Mucosa of rectum (tissue), 2 donors: Measurements from ENCODE around the gene NUP98.
"Not testable (repeated sequence)": the region's sequence is repeated elsewhere in the genome, so short reads cannot be mapped to it uniquely, and the experiment has no call there.

Experiments
- H3K27ac ChIP-seq, 2 donors: one replicate each; pipeline ENCODE4 v1.7.0; 2013; ENCODE audit warnings: inconsistent platforms in 2 of 2, low read depth in 2 of 2, low read length in 2 of 2
- H3K27me3 ChIP-seq, 2 donors: one replicate each; pipeline ENCODE4 v1.7.0; 2013; ENCODE audit warnings: low read length in 2 of 2; ENCODE audit not compliant: control insufficient read depth in 2 of 2, insufficient read depth in 2 of 2
- H3K36me3 ChIP-seq, 2 donors: one replicate each; pipeline ENCODE4 v1.7.0; 2013; ENCODE audit warnings: low read length in 2 of 2; ENCODE audit not compliant: control insufficient read depth in 2 of 2, insufficient read depth in 2 of 2
- H3K4me1 ChIP-seq, 2 donors: one replicate each; pipeline ENCODE4 v1.7.0; 2013; ENCODE audit warnings: low read length in 2 of 2, mild to moderate bottlenecking in 1 of 2; ENCODE audit not compliant: control insufficient read depth in 2 of 2, insufficient read depth in 2 of 2
- H3K4me3 ChIP-seq, 2 donors: one replicate each; pipeline ENCODE4 v1.7.0; 2013; ENCODE audit warnings: low read length in 2 of 2
- H3K9ac ChIP-seq, 2 donors: one replicate each; pipeline ENCODE4 v1.7.0; 2013; ENCODE audit warnings: low read length in 2 of 2, low read depth in 1 of 2, mild to moderate bottlenecking in 1 of 2
- H3K9me3 ChIP-seq, 2 donors: one replicate each; pipeline ENCODE4 v1.7.0; 2013; ENCODE audit warnings: low read length in 2 of 2; ENCODE audit not compliant: control insufficient read depth in 2 of 2
- donor health status: healthy.
- donor health status: Normal muscosa, but diverticular disease.

NUP98 gene

DNA sequence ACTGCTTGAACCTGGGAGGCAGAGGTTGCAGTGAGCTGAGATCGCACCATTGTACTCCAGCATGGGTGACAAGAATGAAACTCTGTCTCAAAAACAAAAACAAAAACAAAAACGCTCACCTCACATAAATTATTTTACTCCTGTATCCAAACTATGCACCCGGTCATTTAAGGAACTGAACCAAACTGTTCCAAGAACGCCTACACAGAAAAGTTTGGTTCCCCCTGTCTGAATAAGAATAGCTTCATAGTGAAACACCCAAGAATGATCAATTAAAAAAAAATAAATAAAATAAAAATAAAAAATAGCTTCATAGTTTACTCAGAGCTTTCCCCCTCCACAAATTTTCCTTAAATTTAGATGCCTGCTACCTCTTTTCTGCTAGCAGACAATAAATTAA, 13.7 kb downstream of the NUP98 start:
- no peak overlapping the region for H3K4me3 ChIP-seq
- H3K36me3 ChIP-seq: peaks cover 5 to 7% of the 10 kb centered on the region in 2 donors
- H3K4me1 ChIP-seq: no peaks in the 10 kb centered on the region
- no peak overlapping the region for H3K27ac ChIP-seq
- no peak overlapping the region for H3K9ac ChIP-seq
- no peaks in the 10 kb centered on the region for H3K9me3 ChIP-seq
- no peaks in the 10 kb centered on the region for H3K27me3 ChIP-seq

DNA sequence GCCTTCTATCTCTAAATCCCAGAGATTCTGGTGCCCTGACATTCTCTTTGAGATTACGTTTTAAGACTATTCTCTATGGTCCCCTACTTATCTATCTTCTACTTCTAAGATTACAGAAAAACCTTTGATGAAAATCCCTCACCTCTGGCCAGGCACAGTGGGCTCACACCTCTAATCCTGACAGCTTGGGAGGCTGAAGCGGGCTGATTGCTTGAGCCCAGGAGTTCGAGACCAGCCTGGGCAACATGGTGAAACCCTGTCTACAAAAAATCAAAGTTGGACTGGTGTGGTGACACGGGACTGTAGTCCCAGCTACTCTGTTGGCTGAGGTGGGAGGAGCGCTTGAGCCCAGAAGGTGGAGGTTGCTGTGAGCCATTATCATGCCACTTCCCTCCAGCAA, 14.4 kb downstream of the NUP98 start:
- H3K9me3 ChIP-seq: no peaks in the 10 kb centered on the region
- no peak overlapping the region for H3K27ac ChIP-seq
- no peak overlapping the region for H3K4me3 ChIP-seq
- peaks cover 9 to 14% of the 10 kb centered on the region in 2 donors for H3K36me3 ChIP-seq
- H3K4me1 ChIP-seq: no peaks in the 10 kb centered on the region
- H3K9ac ChIP-seq: no peak overlapping the region
- no peaks in the 10 kb centered on the region for H3K27me3 ChIP-seq

DNA sequence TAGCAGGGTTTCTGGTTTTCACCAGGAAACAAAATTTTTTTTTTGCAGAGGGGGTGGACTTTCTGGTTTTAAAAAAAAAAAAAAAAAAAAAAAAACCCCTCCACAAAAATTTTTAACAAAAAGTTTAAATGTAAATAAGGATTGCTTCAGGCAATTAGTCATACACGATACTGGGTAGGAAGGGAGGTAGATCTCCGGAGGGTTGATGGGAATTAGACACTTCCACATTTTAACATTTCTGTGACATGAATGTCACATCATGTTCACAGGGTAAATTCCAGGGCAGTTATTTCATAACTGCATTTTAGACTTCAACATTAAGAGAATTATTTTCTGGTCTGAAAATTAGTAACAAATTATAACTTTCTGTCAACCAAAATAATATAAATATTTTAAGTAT, 15.9 kb downstream of the NUP98 start:
- no peak overlapping the region for H3K9ac ChIP-seq
- H3K9me3 ChIP-seq: no peaks in the 10 kb centered on the region
- no peaks in the 10 kb centered on the region for H3K4me1 ChIP-seq
- no peak overlapping the region for H3K27ac ChIP-seq
- peaks cover 16 to 17% of the 10 kb centered on the region in 2 donors for H3K36me3 ChIP-seq
- no peaks in the 10 kb centered on the region for H3K27me3 ChIP-seq
- no peak overlapping the region for H3K4me3 ChIP-seq

DNA sequence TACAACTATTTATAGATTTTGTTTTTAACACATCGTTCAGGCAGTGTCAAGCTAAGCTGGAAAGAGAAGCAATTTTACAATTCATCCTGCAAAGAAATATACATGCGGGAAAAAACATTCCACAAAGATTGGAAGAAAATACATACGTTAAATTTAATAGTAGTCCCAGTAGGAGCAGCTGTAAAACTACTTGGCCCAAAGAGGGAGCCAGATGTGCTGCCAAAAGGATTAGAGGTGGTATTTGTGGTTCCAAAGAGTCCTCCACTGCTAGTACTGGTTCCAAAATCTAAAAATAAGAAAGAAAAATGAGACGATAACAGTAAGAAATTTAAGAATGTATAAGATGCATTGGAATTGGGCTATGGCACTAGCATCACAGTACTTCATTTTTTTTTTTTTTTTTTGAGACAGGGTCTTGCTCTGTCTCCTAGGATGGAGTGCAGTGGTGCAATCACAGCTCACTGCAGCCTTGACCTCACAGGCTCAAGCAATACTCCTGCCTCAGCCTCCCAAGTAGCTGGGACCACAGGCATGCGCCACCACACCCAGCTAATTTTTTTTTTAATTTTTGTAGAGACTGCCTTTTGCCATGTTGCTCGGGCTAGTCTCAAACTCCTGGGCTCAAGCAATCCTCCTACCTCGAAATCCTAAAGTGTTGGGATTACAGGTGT, 21.5 kb downstream of the NUP98 start:
- Histone ChIP-seq H3K9ac (no peak overlapping the region), H3K4me1 (no peaks in the 10 kb centered on the region), H3K4me3 (no peak overlapping the region), H3K36me3 (peaks cover 49 to 50% of the 10 kb centered on the region in 2 donors), H3K9me3 (no peaks in the 10 kb centered on the region), H3K27ac (no peak overlapping the region), H3K27me3 (no peaks in the 10 kb centered on the region)

DNA sequence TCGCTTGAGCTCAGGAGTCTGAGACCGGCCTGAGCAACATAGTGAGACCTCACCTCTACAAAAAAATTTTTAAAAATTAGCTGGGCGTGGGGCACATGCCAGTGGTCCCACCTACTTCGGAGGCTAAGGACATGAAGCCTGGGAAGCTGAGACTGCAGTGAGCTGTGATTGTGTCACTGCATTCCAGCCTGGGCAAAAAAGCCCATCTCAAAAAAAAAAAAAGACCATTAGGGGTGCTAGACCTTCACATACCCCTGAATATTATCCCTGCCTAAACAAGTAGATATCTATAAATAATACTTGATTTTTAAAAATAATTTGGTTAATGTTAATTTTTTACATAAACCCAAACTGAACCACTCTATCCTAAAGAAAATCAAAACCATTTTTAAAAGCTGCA, 24.2 kb downstream of the NUP98 start:
- Histone ChIP-seq H3K9me3 (no peaks in the 10 kb centered on the region), H3K36me3 (peaks cover 57 to 58% of the 10 kb centered on the region in 2 donors), H3K9ac (no peak overlapping the region), H3K27me3 (no peaks in the 10 kb centered on the region), H3K4me1 (no peaks in the 10 kb centered on the region), H3K4me3 (no peak overlapping the region), H3K27ac (no peak overlapping the region)

DNA sequence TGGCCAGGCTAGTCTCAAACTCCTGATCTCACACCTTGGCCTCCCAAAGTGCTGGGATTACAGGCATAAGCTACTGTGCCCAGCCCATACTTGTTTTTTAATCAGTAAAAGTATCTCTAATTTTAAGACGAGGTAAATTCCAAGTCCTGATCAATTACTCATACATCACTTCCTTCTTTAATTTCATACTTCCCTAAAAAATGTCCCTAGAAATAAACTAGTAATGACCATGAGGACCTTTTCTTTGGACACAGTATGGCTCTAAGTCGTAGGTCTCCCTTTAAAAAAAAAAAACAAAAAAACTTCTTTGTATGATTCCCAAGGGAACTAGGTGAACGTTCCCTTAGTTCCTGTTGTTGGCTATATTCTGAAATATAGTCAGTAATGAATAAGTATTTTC, 29.8 kb downstream of the NUP98 start:
- Histone ChIP-seq H3K27ac (no peak overlapping the region), H3K9ac (no peak overlapping the region), H3K27me3 (no peaks in the 10 kb centered on the region), H3K36me3 (peaks cover 54 to 78% of the 10 kb centered on the region in 2 donors), H3K4me1 (no peaks in the 10 kb centered on the region), H3K4me3 (no peak overlapping the region), H3K9me3 (no peaks in the 10 kb centered on the region)

DNA sequence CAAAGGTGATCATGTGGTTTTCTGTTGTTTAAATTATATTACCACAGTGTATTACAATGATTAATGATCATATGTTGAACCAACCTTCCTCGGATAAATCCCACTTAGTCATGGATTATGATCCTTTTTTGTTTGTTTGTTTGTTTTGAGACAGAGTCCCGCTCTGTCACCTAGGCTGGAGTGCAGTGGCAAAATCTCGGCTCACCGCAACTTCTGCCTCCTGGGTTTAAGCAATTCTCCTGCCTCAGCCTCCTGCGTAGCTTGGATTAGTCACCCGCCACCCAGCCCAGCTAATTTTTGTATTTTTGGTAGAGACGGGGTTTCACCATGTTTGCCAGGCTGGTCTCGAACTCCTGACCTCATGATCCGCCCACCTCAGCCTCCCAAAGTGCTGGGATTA, 30.5 kb downstream of the NUP98 start:
- not testable (repeated sequence) for H3K4me3 ChIP-seq, H3K27ac ChIP-seq, H3K9ac ChIP-seq, H3K4me1 ChIP-seq, H3K27me3 ChIP-seq, H3K9me3 ChIP-seq
- peaks cover 56 to 78% of the 10 kb centered on the region in 2 donors for H3K36me3 ChIP-seq

DNA sequence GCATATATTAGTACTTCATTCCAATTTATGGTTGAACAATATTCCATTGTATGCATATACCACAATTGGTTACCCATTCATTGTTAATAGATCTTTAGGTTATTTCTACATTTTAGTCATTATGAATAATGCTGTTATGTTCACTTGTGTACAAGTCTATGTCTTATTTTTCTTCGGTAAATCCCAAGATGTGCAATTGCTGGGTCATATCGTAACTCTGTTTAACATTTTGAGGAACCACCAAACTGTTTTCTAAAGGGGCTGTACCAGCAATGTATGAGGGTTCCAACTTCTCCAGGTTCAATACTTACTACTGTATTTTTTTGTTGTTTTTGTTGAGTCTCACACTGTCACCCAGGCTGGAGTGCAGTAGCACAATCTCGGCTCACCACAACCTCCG, 33.1 kb downstream of the NUP98 start:
- Histone ChIP-seq H3K27me3 (no peaks in the 10 kb centered on the region), H3K9me3 (no peaks in the 10 kb centered on the region), H3K4me1 (no peaks in the 10 kb centered on the region), H3K36me3 (peaks cover 48 to 80% of the 10 kb centered on the region in 2 donors), H3K27ac (no peak overlapping the region), H3K4me3 (no peak overlapping the region), H3K9ac (no peak overlapping the region)

DNA sequence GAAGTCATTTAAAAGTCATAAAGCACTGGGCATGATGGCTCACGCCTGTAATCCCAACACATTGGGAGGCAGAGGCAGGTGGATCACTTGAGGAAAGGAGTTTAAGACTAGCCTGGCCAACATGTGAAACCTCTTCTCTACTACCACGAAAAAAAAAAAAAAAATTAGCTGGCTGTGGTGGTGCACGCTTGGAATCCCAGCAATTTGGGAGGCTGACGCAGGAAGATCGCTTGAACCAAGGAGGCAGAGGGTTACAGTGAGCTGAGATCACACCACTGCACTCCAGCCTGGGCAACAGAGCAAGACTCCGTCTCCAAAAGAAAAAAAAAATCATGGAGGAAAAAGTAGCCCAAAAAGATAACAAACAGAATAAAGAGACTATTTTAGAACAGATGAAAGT, 42.2 kb downstream of the NUP98 start:
- H3K4me1 ChIP-seq: no peaks in the 10 kb centered on the region
- H3K36me3 ChIP-seq: peaks cover 40 to 61% of the 10 kb centered on the region in 2 donors
- H3K27me3 ChIP-seq: no peaks in the 10 kb centered on the region

DNA sequence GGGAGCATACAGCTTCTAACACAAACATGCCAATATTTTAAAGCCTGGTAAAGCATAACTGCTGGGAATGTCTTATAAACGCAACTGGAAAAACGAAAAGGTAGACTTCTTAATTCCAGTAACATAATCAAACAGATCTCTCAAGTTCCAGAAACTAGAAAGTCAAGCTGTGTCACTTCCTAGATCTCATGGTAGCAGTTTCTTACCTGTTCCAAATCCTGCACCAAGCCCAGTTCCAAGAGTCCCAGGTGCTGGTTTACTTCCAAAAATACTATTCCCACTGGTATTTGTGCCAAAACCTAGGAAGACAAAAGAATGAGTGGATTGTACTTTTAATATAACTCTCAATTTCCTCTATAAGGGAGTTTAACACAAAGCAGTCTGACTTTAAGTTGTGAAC, 44.2 kb downstream of the NUP98 start:
- H3K4me1 ChIP-seq: no peaks in the 10 kb centered on the region
- peaks cover 28 to 52% of the 10 kb centered on the region in 2 donors for H3K36me3 ChIP-seq
- no peaks in the 10 kb centered on the region for H3K27me3 ChIP-seq
- H3K9ac ChIP-seq: no peak overlapping the region
- no peaks in the 10 kb centered on the region for H3K9me3 ChIP-seq
- H3K4me3 ChIP-seq: no peak overlapping the region
- no peak overlapping the region for H3K27ac ChIP-seq

More for the DNA sequence above, 42.2 kb downstream of the NUP98 start:
- H3K9ac ChIP-seq: no peak overlapping the region
- H3K9me3 ChIP-seq: no peaks in the 10 kb centered on the region
- no peak overlapping the region for H3K4me3 ChIP-seq
- no peak overlapping the region for H3K27ac ChIP-seq

DNA sequence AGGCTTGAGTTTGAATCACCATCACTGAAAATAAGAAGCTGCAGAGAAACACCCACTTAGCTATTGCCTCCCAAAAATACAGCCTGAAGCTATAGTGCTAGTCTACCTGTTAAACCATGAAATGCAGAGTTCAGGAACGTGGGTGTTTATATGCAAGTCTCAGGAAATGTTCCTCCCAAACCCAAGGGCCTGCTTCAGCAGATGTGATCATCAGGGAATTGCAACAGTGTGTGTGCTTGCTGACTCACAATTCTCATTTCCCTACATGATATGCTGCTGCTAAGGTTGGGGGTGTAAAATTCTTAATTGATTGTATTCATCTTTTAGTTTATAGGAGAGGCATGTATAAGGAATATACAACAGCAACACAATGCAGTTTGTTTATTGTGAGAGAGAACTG, 49.6 kb downstream of the NUP98 start:
- no peaks in the 10 kb centered on the region for H3K27me3 ChIP-seq

More for the DNA sequence above, 49.6 kb downstream of the NUP98 start:
- Histone ChIP-seq H3K9ac (no peak overlapping the region), H3K9me3 (no peaks in the 10 kb centered on the region), H3K4me3 (no peak overlapping the region), H3K27ac (no peak overlapping the region), H3K4me1 (no peaks in the 10 kb centered on the region), H3K36me3 (peaks cover 47 to 57% of the 10 kb centered on the region in 2 donors)
